ENCODE measurements around the gene LDHD. TPM values are rescaled to one million over a fixed set of nuclear protein-coding genes. Genes with fewer than 3 reads are reported as not detected.
A peak's percentile ranks its signal among the peaks of the same experiment; 100 is the strongest.

LDHD gene
- total and polyA plus RNA-seq, 2 of the 13 experiments (the other 11 are each of a cell fraction or from before 2014, with no cell fraction given), result 9.1 to 9.8 TPM

- TF ChIP-seq TARDBP (CRISPR knock-in tag; IDR thresholded peaks at IDR 0.05), result peak; percentile 95; the same call in 1 of the 2 replicates
- peak; percentile 84 for TF ChIP-seq ZNF792 (CRISPR knock-in tag; IDR thresholded peaks at IDR 0.05)
- peak; percentile 52; the same call in 1 of the 2 replicates for TF ChIP-seq CSRNP1 (CRISPR knock-in tag; IDR thresholded peaks at IDR 0.05)
- TF ChIP-seq TBL1XR1 (IDR thresholded peaks at IDR 0.05; ENCODE audit: borderline replicate concordance, low read length, partially characterized antibody), result peak; percentile 31
- no peak for TF ChIP-seq LRRFIP1 (CRISPR knock-in tag; conservative IDR thresholded peaks at IDR 0.05)
- peak; percentile 86; the same call in 1 of the 2 replicates for TF ChIP-seq MZF1 (CRISPR knock-in tag; IDR thresholded peaks at IDR 0.05; ENCODE audit: borderline replicate concordance)
- TF ChIP-seq PTBP1 (IDR thresholded peaks at IDR 0.05; ENCODE audit: low read depth, low read length, poor library complexity, severe bottlenecking), result no peak
- no peak for TF ChIP-seq SETDB1 (CRISPR knock-in tag; IDR thresholded peaks at IDR 0.05; ENCODE audit: borderline replicate concordance)
- peak; percentile 90; the same call in 1 of the 2 replicates for TF ChIP-seq ZNF580 (CRISPR knock-in tag; IDR thresholded peaks at IDR 0.05; ENCODE audit: borderline replicate concordance, low read depth)
- no peak for TF ChIP-seq CCAR2 (optimal IDR thresholded peaks at IDR 0.05; ENCODE audit: low read depth, low read length)
- peak; percentile 89; the same call in 1 of the 2 replicates for TF ChIP-seq ZNF577 (CRISPR knock-in tag; IDR thresholded peaks at IDR 0.05; ENCODE audit: borderline replicate concordance, low read depth)
- 0 out of 2 replicates have a peak, but pooled peaks have one; percentile 72 for TF ChIP-seq ZNF576 (CRISPR knock-in tag; IDR thresholded peaks at IDR 0.05)
- no peak for TF ChIP-seq MIER2 (CRISPR knock-in tag; IDR thresholded peaks at IDR 0.05)
- TF ChIP-seq RBM22 (optimal IDR thresholded peaks at IDR 0.05; ENCODE audit: low read length), result no peak
- TF ChIP-seq PPARG (CRISPR knock-in tag; conservative IDR thresholded peaks at IDR 0.05), result no peak; the same call in 1 of the 2 replicates
- 0 out of 2 replicates have a peak, but pooled peaks have one; percentile 62 for TF ChIP-seq NCOA5 (CRISPR knock-in tag; IDR thresholded peaks at IDR 0.05)
- no peak for TF ChIP-seq ZNF644 (CRISPR knock-in tag; IDR thresholded peaks at IDR 0.05; ENCODE audit: low read depth)
- no peak for TF ChIP-seq CEBPZ (IDR thresholded peaks at IDR 0.05; ENCODE audit: low read length)
- TF ChIP-seq SMARCE1 (IDR thresholded peaks at IDR 0.05; ENCODE audit: borderline replicate concordance), result no peak
- TF ChIP-seq ZNF136 (CRISPR knock-in tag; IDR thresholded peaks at IDR 0.05; ENCODE audit: low read depth), result peak; percentile 93; the same call in 1 of the 2 replicates
- TF ChIP-seq NFKB2 (CRISPR knock-in tag; IDR thresholded peaks at IDR 0.05; ENCODE audit: borderline replicate concordance), result peak; percentile 96
Observed at GRCh38 chr16:75148311-75149195, 32.0 kb upstream of the LDHD start, which contains the start of gene ZFP1 (continued).
